GM19397 (cell line): Measurements from ENCODE around the gene HGD.
"Not testable (repeated sequence)": the region's sequence is repeated elsewhere in the genome, so short reads cannot be mapped to it uniquely, and the experiment has no call there.

Experiments
- ATAC-seq: cut with Tn5 transposase; IDR thresholded peaks from one replicate; pipeline ENCODE4 v1.9.1; 2021; ENCODE audit warnings: mild to moderate bottlenecking, moderate library complexity; ENCODE audit not compliant: unreplicated experiment

Gene HGD

DNA sequence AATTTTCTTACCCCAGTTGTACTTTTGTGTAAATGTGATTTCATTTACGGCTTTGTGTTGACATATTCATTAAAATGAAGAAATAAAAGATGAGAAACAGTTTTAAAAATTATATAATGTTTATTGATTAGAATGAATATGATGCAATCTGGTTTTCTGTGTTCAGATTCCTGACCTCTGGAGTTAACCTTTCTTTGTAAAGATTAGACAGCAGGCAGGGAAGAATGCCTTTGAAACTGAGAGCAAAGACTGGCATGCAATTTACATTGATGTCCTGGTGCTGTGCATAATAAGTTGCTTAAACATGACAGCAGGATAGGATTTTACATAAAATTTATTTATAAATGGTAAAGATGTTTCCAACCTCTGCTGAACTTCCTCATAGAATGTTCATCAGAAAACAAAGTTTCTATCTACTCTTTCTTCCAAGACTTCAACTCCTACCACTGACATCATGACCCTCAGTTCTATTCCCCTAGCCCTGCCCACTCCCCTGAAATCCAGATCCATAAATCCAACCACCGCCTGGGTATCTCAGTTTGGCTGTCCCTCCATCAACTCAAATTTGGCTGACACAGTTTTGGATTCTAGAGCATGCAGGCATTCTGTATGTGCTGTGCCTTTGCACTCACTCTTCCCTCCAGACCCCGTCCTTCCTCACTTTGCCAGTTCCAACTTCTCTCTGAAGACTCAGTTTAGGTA lies 1.7 kb downstream of the HGD start:
- no peak for ATAC-seq

DNA sequence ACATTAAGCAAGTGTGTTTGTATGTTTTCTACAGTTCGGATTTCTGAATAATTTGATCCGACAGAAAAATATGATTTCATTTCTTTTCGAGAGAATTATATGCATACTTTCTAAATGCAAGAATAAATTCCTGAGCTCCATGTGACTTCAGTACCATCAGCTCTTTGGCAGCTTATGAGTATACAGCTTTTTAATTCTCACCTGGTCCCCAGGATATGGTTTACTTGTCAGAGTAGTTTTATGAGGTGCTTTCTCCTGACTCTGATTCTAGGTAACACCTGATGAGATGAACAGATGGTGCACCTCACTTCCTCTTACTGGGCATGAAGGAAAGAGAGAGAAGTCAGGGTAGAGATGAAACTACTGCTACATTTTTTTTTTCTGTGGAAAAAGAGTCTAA lies 3.1 kb downstream of the HGD start:
- peak; percentile 42 for ATAC-seq

- ATAC-seq: peak; percentile 96
These were observed 3.6 kb downstream of the HGD start for GRCh38 chr3:120678331-120678947.

GRCh38 chr3:120677193-120677592 lies 4.8 kb downstream of the HGD start:
- not testable (repeated sequence) for ATAC-seq

GRCh38 chr3:120673116-120673515 lies 8.9 kb downstream of the HGD start:
- ATAC-seq: no peak

DNA sequence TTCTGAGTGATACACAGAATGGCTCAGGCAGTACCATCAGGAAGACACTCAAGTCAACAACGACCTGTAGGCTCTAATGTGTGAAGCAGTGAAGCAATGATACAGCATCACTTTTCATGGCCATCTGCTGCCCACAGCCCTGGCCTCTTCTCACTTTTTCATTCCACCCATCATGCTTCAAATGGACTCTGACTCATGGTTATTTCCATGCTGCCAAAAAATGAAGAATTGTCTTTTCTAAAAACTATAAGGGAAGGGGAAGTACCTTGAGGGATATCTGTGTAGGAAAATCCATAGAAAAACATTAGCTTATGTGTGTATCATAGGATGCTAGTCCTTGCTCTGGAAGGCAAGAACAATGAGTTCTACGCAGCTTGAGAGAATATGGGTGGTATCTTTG lies 11.5 kb downstream of the HGD start:
- no peak for ATAC-seq

- no peak for ATAC-seq
These were observed 17.1 kb downstream of the HGD start for GRCh38 chr3:120664926-120665325.

GRCh38 chr3:120661945-120662344 lies 20.1 kb downstream of the HGD start:
- no peak for ATAC-seq

DNA sequence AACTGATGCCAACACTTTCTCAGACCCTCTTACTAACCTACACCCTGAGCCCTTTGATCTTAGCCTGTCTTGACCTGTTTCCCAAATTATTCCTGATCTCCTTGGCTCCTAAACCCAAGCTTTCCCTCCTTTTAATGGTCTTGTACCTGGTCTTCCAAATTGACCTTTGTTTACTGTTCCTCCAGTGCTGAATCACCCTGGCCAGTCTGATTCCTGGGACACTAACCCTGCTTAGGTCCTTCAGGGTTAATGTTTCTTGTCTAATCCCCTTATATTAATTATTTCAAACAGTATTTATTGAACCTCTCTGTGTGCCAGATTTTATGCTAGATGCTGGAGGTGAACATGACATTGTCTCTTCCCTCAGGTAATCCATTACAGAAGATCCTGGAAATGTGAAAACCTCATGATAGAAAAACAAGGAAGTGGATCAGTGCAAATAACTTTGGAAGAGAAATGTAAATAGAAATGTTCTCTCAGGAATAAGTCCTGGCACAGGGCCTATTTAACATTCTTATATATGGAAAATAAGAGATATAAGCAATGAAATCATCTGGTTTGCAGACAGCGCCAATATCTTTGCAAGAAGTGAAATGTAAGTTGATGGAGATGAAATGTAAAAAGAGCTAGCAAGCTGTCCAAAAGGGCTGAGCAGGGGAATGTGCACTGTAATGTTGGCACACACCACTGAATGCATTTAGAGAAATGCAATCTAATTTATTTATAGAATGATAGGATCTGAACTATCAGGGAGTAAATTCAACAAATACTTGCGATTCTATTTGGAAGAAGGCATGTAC lies 20.7 kb downstream of the HGD start:
- no peak for ATAC-seq

DNA sequence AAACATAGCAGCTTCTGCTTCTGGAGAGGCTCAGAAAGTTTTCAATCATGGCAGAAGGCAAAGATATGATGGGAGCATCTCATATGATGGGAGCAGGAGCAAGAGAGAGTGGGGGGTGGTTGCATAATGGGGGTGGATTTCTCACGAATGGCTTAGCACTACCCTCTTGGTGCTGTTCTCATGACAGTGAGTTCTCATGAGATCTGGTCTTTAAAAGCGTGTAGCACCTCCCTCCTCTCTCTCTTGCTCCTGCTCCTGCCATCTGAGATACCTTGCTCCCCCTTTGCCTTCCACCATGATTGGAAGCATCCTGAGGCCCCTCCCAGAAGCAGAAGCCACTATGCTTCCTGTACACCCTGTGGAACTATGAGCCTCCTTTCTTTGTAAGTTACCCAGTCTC lies 22.2 kb downstream of the HGD start:
- no peak for ATAC-seq

DNA sequence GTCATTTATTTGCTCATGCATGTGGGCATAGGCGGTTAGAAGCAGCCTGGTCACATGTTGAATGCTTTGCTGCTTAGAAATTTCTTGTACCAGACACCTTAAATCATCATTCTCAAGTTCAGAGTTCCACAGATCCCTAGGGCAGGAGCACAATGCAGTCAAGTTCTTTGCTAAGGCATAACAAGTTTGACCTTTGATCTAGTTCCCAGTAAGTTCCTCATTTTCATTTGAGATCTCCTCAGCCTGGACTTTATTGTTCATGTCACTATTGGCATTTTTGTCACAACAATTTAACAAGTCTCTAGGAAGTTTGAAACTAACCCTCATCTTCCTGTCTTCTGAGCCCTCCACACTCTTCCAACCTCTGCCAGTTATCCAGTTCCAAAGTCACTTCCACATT lies 22.8 kb downstream of the HGD start:
- ATAC-seq: no peak

- ATAC-seq: no peak
These were observed 29.0 kb downstream of the HGD start for GRCh38 chr3:120652896-120653545.

GRCh38 chr3:120652281-120652680 lies 29.8 kb downstream of the HGD start:
- no peak for ATAC-seq

DNA sequence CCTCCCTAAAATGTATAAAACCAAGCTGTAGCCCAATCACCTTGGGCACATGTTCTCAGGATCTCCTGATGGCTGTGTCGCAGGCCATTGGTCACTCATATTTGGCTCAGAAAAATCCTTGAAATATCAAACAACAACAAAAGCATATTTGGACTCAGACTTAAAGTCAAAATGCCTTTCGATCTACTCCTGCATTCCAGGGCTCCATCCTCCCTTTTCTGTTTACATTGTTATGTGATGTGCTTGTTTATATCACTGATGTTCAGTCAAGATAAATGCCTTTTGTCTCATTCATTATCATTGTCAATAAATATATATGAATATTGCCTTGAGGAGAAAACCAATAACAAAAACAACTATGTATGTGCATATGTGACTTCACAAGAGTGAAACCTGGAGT lies 31.7 kb downstream of the HGD start:
- ATAC-seq: no peak

DNA sequence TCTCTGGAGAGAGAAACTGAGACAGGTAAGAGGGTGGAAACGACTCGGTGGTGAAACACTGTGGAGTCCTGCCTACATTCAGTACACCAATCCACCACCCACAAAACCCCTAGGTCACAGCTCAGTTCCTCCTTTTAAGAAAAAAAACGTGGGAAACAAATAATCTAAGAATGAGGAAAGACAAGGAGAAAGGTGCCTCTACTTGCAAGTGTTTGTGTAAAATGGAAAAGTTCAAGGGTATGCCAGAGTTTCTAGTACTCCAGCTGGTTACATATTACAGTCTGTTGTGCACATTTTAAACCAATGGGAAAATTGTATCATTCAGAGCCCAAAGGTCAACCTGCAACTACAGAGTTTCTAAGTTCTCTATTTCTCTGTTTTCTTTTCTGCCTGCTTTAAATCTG lies 32.2 kb downstream of the HGD start:
- ATAC-seq: no peak

GRCh38 chr3:120648290-120648689 lies 33.7 kb downstream of the HGD start:
- no peak for ATAC-seq

DNA sequence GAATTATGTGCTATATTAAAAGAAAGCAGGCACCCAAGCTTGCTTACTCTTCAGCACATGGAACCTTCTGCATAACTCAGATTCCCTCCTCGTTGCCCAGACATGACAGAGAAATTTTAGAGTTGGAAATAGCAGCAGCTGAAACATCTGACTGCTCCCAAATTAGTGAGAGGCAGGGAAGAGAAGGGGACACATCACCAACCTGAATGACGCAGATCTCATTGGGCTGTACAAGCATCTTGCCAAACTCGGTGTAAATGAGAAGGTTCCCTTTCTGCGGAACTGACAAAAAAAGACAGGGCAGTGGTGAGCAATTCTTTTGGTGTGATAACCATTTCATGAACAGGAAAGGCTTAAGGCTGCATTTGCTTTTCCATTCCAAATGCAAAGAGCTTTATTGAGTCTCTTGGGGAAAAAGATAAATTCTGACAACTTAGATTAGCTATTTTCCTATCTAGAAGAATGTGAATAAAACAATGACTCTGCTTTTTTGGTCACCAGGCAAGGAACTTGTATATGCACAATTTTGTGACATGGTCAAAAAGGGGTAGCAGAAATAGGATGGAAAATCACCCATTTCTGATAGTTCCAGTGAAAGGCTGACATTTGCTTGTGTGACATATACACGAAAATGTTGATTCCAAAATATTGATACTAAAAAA lies 35.1 kb downstream of the HGD start:
- no peak for ATAC-seq

DNA sequence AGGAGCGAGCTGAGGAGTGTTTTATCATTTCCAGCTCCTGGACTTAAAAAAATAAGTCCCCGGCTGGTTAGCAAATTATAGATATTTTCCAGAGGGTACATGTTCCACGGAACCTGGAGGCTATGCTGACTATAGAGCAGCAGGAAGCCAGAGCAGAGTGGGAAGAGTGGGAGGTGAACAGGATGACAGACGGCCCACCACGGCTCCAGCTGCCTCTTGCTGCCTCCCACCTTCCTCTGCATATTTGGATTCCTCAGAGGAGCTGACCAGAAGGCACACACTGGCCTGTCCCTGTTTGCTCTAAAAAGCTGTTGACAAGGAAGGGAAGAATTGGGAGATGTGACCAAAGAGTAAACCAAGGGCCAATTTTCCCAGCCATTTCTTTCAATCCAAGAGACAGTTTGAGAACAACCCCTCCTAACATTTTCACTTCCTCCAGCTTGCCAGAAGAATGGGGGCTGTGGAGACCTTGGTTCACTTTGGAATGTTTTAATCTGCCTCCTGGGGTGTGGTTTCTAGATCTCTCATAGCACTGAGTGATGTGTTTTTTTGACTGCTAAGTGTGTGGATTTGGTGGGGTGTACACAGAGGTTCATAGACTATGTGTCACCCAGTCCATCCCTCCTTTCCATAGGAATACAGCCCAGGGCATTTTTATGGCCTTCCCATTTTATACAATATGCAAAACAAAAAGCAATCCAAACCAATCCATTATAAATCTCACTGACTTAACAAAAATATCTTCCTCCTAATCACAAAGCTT lies 36.8 kb downstream of the HGD start:
- ATAC-seq: no peak

DNA sequence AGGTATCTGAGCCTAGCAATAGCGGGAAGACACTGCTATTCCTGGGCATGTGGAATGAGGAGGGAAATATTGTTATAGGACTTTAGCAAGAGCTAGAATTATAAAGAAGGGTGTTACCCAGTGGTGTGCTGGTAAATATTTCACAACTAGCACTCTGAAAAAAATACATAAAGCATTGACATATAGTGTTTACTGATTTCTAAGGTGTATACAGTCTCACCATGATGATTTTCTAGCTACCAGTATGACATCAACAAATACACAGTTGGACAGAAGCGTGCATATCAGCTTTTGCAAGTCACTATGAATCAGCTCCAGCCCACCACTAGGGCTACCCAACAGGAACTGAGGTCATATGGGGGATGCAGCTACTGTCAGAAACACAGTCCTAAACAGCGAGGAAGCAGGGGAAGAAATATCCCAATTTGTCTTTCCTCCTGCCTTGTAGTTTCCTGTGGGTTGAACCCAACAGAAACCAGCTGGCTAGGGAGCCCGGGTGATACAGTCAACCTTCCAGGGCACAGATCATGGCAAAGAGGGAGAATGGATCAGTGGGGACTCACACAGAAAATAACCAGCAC lies 39.6 kb downstream of the HGD start:
- no peak for ATAC-seq

DNA sequence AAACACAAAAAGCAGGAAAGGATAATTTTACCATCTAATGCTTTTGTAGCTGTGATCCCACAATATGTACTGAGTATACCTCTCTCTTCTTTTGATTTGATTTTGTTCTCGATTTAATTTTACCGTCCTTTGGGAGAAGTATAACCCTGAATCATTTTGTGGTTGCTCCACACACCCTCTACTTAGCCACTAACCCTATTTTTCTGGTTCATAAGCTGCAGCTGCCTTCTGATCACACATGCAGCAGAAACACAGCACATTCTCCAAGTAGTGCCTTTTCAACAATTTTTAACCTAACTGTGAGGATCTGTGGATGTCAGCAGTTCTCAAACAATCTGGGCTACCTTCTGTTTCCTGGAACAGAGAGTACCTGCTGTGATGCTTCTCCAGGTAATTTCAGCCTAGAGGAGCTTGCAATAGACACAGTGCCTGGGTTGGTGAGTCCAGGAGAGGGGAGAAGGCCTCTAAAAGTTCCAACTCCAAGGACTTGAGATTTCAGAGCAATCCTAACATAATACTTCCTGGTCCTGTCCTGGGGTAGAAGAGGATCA lies 40.3 kb downstream of the HGD start:
- no peak for ATAC-seq
